HL-60 (cell line): Measurements from ENCODE around the gene GDPD4.

Source experiments
- DNase-seq, 2 experiments: peaks; one replicate each; pipeline ENCODE4 v3.0.0-alpha.2; 2010 to 2020; ENCODE audit warnings: low read depth in 1 of 2, low spot score in 1 of 2
- H3K27ac ChIP-seq: fragments of 250-450 bp; sonication (Bioruptor Pico); replicated peaks from 2 replicates; pipeline ENCODE4 v1.5.1; 2020; ENCODE audit warnings: mild to moderate bottlenecking, moderate library complexity
- H3K27me3 ChIP-seq: fragments of 250-450 bp; sonication (Bioruptor Pico); 2 replicates; pipeline ENCODE4 v1.5.1; 2021; ENCODE audit warnings: mild to moderate bottlenecking, moderate library complexity; ENCODE audit not compliant: insufficient read depth, poor library complexity, severe bottlenecking
- H3K4me3 ChIP-seq: replicated peaks from 2 replicates; pipeline ENCODE4 v1.5.1; 2011; ENCODE audit warnings: mild to moderate bottlenecking, control low read depth, low read length; ENCODE audit not compliant: insufficient read depth
- GABPA ChIP-seq: IDR thresholded peaks from 2 replicates; pipeline ENCODE4 v1.6.1; 2012; ENCODE audit warnings: low read depth
- POLR2AphosphoS5 ChIP-seq: IDR thresholded peaks from 2 replicates; pipeline ENCODE4 v1.6.1; 2012; ENCODE audit warnings: low read depth
- SPI1 ChIP-seq: IDR thresholded peaks from 2 replicates; pipeline ENCODE4 v1.6.1; 2012; ENCODE audit warnings: low read depth, mild to moderate bottlenecking, borderline replicate concordance
- TF ChIP-seq, protein P1 (sequence below): IDR thresholded peaks from one replicate; pipeline ENCODE4 v1.5.1; 2011; ENCODE audit warnings: low read length, control low read depth, inconsistent platforms; ENCODE audit not compliant: insufficient read depth
- TF ChIP-seq, protein P2 (sequence below): IDR thresholded peaks from 2 replicates; pipeline ENCODE4 v1.6.1; 2012; ENCODE audit warnings: low read depth; ENCODE audit not compliant: insufficient replicate concordance

The GDPD4 gene

DNA sequence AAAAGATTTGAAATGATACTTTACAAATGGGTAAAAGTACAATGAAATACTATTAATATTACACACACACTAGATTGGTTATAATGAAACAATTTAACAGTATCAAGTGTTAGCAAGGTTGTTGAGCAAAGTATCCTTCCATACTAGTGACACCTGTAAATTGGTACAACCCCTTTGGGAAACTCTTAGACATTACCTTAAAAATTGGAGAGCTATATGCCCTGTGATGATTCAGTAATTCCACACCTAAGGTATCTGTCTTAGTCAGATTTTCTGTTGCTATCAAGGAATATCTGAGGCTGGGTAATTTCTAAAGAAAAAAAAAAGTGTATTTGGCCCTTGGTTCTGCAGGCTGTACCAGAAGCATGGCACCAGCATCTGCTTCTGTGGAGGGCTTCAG, 7.4 kb upstream of the GDPD4 start:
- no peak overlapping the region for H3K27ac ChIP-seq
- TF ChIP-seq, protein P1, sequence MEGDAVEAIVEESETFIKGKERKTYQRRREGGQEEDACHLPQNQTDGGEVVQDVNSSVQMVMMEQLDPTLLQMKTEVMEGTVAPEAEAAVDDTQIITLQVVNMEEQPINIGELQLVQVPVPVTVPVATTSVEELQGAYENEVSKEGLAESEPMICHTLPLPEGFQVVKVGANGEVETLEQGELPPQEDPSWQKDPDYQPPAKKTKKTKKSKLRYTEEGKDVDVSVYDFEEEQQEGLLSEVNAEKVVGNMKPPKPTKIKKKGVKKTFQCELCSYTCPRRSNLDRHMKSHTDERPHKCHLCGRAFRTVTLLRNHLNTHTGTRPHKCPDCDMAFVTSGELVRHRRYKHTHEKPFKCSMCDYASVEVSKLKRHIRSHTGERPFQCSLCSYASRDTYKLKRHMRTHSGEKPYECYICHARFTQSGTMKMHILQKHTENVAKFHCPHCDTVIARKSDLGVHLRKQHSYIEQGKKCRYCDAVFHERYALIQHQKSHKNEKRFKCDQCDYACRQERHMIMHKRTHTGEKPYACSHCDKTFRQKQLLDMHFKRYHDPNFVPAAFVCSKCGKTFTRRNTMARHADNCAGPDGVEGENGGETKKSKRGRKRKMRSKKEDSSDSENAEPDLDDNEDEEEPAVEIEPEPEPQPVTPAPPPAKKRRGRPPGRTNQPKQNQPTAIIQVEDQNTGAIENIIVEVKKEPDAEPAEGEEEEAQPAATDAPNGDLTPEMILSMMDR: no peak
- TF ChIP-seq, protein P2, sequence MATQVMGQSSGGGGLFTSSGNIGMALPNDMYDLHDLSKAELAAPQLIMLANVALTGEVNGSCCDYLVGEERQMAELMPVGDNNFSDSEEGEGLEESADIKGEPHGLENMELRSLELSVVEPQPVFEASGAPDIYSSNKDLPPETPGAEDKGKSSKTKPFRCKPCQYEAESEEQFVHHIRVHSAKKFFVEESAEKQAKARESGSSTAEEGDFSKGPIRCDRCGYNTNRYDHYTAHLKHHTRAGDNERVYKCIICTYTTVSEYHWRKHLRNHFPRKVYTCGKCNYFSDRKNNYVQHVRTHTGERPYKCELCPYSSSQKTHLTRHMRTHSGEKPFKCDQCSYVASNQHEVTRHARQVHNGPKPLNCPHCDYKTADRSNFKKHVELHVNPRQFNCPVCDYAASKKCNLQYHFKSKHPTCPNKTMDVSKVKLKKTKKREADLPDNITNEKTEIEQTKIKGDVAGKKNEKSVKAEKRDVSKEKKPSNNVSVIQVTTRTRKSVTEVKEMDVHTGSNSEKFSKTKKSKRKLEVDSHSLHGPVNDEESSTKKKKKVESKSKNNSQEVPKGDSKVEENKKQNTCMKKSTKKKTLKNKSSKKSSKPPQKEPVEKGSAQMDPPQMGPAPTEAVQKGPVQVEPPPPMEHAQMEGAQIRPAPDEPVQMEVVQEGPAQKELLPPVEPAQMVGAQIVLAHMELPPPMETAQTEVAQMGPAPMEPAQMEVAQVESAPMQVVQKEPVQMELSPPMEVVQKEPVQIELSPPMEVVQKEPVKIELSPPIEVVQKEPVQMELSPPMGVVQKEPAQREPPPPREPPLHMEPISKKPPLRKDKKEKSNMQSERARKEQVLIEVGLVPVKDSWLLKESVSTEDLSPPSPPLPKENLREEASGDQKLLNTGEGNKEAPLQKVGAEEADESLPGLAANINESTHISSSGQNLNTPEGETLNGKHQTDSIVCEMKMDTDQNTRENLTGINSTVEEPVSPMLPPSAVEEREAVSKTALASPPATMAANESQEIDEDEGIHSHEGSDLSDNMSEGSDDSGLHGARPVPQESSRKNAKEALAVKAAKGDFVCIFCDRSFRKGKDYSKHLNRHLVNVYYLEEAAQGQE: no peak
- TF ChIP-seq POLR2AphosphoS5 (no peak), SPI1 (no peak), GABPA (no peak)

DNA sequence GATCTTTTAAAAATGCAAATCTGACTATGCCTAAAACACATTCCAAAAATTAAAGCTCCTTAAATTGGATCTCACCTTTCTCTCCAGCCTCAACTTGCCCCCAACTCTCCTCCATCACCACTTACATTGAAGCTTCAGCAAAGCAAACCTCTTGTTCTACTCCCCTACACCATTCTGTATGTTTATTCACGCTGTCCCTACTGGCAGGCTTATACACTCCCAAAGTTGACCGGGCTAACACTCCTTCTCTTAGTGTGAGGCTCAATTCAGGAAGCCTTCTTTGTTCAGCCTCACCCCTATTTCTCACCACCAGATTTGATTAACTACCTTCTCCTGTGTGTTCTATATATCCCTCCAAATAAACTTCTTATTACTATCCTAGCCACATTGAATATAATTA, 1.8 kb upstream of the GDPD4 start:
- Histone ChIP-seq H3K4me3 (no peak overlapping the region), H3K27ac (no peak overlapping the region)
- no peak for DNase-seq

More for the DNA sequence above, 7.4 kb upstream of the GDPD4 start:
- no peaks in the 10 kb centered on the region for H3K27me3 ChIP-seq
- H3K4me3 ChIP-seq: no peak overlapping the region
- DNase-seq: no peak

DNA sequence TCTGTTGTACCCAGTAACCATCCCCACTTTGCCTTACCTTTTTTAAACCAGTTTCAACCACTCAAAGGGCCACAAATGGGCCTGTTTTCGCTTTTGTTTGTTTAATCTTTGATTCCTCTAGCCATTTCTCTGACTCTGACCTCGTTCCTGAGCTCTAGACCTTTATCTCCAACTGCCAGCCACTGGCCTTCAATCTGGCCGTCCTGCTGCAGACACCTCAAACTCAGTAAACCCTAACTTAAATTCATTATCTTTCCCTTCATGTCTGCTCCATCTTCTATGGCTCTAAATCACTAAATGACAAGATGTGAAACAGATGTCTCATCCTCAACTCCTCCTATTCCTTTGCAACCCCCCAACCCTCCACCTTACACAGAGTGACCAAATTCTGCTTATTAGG, 1.3 kb upstream of the GDPD4 start:
- DNase-seq: no peak
- Histone ChIP-seq H3K27ac (no peak overlapping the region), H3K4me3 (no peak overlapping the region), H3K27me3 (no peaks in the 10 kb centered on the region)
- TF ChIP-seq, protein P2: no peak
- no peak for TF ChIP-seq POLR2AphosphoS5
- TF ChIP-seq SPI1: no peak
- TF ChIP-seq, protein P1: no peak
- TF ChIP-seq GABPA: no peak

More for the DNA sequence above, 1.8 kb upstream of the GDPD4 start:
- TF ChIP-seq GABPA (no peak), SPI1 (no peak), POLR2AphosphoS5 (no peak)
- TF ChIP-seq, protein P2: no peak
- TF ChIP-seq, protein P1: no peak
- H3K27me3 ChIP-seq: no peaks in the 10 kb centered on the region
